ENCODE measurements around the gene FTH1.

DNA sequence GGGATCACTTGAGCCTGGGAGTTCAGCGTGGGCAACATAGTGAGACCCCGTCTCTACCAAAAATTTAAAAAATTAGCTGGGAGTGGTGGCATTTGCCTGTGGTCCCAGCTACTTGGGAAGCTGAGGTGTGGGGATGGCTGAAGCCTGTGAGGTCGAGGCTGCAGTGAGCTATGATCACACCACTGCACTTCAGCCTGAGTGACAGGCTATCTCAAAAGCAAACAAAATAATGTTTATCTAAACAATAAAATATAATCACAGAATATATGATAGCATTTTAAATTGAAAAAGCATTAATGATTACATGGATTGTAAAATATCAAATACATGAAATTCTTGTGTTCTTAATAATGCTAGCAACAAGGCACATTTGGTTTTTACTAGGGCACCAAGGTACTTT lies 14.6 kb downstream of the FTH1 start:
- TF ChIP-seq GATA2 (IDR thresholded peaks at IDR 0.05; ENCODE audit: low read depth, low read length): no peak
- no peak for TF ChIP-seq GATA3 (IDR thresholded peaks at IDR 0.05; ENCODE audit: low read depth, low read length)

Data from SH-SY5Y (cell line).